Measurements from ENCODE around the gene GALNT18.
A peak's percentile ranks its signal among the peaks of the same experiment; 100 is the strongest.

GALNT18 gene

DNA sequence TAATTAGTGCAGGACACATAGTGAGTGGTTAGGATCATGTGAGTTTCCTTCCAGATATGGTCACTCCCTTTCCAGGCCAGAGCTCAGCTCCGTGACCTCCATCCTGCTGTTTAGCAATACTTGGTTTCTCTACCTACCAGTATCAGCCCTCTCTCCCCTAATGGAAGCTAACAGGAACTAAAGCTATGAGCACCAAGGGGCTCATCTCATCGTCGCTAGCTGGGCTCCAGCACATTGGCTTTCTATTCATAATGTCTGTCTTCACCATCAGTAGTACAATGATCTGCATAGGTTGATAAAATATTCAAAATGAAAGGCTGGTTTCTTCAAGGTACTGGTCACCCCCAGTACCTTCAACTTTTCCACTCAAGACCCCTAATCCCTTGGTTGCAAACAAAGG lies 2.4 kb upstream of the GALNT18 start:
- no peak for DNase-seq (ENCODE audit: low read depth)

DNA sequence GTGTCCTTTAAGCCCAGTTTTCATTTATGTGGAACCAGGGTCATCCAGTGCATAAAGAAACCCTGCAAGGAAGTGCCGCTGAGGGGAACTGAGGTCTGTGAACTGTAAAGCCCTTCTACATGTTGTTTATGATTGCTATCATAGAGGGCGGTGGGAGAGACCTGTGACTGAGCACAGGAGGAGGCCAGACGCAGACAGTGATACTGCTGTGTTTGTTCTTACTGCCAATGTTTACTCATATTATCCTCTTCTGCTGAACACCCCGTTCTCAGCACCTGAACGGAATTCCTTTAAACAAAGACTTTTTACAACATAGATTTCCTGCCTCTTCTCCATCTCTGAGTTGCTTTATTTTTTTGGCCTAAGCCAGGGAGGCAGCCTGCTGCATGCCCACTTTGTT lies 967 bp upstream of the GALNT18 start:
- DNase-seq (ENCODE audit: low read depth), result no peak

DNA sequence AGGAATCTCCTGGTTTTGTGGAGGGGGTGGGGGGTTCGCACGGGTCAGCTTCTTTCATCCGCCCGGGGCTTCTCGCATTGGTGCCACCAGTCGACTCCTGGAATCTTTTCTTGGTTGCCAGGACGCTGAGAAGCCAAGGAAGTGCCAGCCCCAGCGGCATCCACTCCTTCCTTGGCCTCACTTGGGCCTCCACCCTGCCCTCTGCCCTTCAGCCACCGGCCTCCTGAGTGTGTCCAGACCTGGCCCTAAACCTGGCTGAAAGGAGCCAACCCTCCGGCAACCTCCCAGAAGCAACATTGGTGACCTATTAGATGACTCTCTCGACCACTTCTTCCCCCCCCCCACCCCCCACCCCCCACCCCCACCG lies 518 bp upstream of the GALNT18 start:
- no peak for DNase-seq (ENCODE audit: low read depth)

DNA sequence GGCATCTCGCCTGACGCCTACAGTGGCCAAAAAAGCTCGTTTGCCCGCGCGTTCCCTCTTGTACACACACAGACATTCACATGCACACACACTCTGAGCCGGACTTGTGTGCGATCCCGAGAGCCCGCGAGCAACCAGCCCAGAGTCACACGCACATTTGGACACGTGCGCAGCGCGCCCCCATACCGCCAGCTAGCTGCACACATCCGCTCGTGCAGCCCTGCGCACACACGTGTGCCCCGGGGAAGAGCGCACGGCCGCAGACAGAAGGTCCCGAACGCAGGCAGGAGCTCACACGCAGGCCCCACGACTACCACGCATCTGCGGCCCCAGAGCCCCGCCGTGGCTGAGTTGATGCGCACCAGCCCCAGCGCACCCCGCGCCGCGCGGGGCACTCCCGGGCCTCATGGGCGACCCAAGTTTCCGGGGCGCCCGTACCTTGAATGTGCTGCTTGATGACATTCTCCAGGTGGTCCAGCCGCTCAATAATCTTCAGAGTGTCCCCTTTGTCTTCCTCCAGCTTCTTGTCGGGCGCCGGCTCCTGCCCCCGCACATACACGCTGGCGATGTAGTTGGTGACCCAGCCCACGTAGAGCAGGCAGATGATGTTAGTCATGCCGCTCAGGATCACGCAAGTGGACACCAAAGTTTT lies 758 bp downstream of the GALNT18 start:
- no peak for DNase-seq (ENCODE audit: low read depth)

DNA sequence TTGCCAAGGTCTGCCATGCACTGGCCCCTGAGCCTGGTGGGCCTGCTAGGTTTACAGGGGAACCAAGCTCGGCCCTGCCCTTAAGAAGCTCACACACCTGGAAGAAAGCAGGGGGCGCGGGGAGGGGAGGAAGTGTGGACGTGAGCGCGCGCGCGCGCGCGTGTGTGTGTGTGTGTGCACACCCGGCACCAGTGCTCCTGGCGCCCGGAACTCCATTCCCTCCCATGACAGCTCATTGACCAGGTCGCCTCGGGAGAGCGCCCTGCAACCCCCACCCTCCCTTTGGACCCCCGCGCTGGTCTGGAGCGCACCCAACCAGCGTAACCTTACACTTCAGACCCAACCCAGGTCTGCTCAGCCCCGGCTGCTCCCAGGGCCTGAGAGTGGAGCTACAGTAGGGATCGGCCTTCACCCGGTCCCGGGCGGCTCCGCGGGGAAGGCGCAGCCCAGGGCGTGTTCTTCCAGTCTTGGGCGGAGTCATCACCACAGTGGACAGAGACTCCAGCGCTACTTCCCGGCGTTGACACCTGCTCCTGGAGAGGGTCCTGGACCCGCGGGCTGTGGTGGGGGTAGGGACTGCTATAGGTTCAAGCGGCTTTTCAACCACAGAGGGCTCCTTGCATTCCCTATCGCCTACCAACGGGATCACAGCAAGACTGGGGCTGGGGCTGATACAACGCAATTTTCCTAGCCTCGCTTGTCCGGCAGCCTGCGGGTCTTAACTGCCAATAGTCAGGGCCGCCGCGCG lies 1.5 kb downstream of the GALNT18 start:
- no peak for DNase-seq (ENCODE audit: low read depth)

DNA sequence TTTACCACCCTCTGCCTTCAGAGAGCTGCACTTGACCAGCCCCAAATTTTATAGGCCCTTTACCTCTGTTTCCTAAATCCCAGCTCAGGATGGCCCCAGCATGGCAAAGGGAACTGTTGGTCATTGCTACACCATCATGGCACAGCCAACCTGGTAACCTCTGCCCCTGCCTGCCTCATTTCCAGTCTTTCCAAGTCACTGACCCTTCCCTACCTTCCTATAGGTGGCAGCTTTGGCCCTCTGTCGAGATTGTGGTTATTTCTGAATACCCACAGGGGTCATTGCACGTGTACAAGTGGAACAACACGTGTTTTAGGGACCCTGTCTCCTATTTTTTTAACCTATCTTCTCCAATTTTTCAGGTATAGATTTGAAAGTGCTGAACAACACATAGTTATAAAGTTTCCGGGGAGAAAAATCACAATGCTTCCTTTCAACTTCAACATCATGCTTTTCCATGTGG lies 2.8 kb downstream of the GALNT18 start:
- no peak for DNase-seq (ENCODE audit: low read depth)

DNA sequence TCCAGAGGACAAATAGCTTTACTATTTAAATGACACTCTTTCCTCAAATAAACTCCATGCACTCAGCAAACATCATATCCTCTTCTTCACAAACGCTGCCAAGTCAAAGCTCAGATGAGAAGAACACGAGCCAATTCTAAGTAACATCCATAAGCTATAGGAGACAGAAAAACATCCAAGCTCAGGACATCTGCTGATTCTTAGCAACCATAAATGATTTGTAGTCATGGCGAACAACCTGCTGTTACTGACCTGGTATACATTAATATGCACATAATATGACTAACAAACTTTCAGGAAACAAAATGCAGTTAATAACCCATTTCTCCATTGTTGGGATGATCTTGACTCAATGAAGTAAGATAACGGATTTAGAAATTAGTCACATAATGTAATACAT lies 6.7 kb downstream of the GALNT18 start:
- DNase-seq (ENCODE audit: low read depth), result no peak

DNA sequence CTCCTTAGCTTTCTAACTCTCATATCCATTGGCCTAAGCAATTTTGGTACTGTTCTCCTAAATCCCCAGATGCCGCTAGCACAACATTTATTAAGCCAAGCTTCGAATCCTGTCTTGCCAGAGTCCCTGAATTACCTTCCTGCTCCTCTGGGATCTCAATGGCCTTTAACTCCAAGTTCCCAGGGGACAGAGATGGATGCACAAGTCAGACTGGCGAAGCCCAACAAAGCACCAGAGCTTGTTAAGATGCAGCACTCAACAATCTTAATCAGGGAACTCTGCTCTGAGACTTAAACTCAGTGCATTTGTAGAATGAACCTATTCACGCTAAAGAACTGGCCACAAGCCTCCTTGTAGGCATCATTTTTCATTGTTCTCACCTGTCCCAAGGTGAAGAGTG lies 9.4 kb downstream of the GALNT18 start:
- DNase-seq (ENCODE audit: low read depth), result no peak

DNA sequence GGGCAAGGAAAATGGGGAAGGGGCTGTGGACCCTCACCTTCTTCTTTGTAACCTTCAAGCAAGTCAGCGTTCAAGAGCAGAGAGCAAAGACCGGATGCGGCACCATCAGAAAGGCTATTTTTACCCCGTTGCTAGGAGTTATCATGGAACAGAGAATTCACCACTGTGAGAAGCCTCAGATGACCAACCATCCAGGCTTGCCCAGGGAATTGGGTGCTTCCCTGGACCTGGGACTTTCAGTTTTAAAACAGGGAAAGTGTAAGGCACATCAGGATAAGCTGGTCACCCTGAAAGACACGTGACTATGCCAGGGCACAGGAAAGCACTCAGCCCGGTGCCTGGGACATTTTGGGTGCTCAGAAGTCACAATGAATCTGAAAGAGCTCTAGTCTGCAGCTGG lies 10.4 kb downstream of the GALNT18 start:
- no peak for DNase-seq (ENCODE audit: low read depth)

DNA sequence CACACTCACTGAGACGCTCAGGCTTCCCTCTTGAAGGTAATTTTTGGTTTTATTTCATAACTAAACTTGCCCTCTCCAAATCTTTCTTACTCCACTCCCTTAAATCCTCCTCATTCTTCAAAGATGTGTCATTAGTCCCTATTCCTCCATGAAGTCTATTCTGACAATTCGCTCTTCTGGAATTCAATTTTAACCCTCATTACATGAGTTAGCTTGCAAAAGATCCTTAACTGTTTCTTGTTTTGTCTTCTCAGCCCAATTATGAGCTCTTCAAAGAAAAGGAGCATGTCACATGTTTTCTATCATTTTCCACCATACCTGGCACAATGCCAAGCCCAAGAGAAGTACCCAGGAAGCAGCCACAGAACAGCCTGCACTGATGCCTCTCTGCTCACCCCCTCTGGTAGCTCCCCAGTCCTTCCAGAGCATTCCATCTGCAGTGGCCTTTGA lies 13.0 kb downstream of the GALNT18 start:
- DNase-seq (ENCODE audit: low read depth), result peak; percentile 77

DNA sequence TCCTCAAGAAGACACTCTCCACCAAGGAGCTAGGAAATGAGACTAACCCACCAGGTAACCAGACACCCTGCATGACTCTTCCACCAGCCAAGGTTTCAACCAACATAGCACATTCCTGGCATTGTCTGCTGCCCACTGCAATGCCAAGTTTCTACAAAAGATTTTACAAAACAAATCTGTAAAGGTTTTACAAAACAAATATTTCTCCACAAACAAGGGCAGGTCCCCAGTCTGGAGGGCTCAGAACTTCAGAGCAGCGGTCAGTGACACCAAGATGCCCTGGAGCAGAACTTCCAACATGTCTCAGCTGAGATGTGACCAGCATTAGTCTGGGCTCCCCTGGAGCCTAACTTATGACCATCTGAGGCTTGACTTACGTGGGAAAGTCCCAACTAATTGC lies 14.0 kb downstream of the GALNT18 start:
- DNase-seq (ENCODE audit: low read depth), result no peak

DNA sequence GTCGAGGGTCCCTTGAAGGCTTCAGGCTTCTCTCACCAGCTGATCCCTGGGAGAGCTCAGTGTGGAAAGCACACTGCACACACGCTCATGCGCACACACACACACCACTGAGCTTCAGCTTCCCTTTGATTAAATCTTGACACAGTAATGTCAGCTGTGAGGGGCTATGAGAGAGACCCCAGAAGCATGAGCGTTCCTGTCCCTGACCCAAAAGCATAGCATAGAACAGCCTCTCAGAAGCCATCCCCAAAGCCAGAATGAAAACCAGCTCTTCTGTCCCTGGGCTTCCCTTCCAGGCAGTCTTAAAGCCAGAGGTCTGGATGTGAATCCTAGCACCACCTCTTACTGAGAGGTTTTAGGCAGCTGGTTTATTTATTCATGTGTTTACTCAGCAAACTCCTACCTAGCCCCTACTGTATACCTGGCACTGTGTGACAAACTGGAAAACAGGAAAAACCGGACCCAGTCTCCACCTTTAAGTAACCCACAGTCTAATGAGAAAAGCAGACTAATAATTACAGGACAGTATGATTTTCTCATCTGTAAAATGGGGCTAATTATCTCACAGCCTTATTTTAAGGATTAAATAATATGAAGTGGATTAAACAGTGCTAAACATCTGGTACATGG lies 15.9 kb downstream of the GALNT18 start:
- no peak for DNase-seq (ENCODE audit: low read depth)

DNA sequence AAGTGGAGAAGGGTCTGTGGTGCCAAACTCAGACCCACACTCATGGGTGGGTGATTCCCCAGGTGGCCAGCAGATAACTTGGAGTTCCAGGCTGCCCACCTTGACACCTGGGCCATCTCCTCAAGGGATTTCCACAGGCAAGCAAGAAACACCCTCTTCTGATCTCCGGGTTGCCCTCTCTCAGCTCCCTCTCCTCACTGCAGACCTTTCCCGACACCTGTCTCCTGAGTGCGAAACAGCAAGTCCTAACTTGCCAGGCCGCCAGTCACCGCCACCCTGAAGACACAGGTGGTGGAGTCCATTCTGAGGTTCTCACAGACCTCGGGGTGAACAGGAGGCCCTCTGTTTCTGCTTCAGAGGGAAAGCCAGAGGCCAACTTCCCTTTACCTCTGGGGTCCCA lies 16.6 kb downstream of the GALNT18 start:
- DNase-seq (ENCODE audit: low read depth), result no peak

DNA sequence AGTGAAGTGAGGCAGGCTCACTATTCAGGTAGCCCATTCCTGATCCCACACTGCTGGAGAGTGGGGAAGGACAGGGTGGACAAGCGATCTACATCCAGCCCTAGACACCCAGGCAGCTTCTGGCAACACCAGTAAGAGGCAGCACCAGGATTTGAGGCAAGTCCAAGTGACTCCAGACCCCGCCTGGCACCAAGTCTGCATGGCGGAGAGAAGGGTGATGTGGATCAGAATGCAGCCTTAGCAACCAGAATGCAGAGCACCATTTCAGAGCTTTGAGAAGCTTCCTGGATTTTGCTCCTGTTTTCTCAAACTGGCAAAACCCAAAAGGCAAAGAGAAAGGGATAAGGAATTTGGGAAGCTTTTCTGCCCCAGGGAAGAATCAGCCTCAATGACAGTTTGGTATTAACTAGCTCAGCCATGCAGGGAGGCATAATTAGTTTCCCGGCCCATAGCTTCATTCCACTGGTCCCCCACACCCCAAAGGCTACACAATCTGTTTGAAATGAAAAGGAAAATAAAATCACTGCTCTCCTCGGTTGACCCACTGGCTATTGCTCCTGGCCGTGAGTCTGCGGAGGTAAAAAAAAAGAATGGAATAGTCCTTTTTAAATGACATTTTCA lies 17.3 kb downstream of the GALNT18 start:
- DNase-seq (ENCODE audit: low read depth), result no peak

DNA sequence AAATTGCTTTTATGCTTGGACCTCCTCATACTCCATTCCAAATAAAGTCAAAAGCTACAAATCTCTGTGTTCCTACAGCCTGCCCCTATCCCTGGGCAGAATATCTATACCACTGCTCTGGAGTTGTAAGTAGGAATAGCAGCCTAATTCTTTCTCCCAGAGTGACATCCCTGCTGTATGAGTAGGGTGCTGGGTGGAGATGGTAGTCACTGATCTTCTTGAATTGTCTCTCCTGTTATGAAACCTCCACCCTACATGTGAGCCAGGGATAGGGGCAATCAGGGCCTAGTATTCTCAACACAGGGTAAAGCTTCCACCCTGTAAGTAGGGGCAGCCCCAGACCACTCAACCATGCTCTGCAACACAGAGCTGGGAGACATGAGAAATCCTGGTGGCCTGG lies 19.8 kb downstream of the GALNT18 start:
- no peak for DNase-seq (ENCODE audit: low read depth)

DNA sequence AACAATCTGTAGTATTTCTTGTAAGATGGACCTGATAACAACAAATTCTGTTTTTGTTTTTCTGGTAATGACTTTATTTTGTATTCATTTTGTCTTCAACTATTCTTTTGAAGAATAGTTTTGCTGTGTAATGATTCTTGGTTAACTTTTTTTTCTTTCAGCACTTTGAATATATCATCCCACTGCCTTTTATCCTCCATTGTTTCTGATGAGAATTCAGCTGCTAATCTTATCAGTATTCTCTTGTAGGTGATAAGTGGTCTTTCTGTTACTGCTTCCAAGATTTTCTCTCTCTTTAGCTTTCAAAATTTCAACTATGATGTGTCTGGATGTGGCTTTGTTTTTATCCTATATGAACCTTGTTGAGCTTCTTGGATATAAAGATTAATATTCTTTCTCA lies 21.5 kb downstream of the GALNT18 start:
- DNase-seq (ENCODE audit: low read depth), result no peak

DNA sequence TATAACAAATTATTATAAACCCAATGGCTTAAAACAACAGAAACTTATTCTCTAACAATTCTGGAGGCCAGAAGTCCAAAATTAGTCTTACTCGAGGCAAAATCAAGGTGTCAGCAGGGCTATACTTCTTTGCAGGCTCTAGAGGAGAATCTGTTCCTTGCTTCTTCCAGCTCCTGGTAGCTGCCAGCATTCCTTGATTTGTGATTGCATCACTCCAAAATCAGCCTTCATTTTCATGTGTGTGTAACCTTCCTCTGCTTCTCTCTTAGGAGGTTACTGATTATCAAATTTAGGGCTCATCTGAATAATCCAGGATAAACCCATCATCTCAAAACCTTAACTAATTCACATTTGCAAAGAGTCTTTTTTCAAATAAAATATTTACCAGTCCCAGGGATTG lies 23.6 kb downstream of the GALNT18 start:
- DNase-seq (ENCODE audit: low read depth), result no peak

DNA sequence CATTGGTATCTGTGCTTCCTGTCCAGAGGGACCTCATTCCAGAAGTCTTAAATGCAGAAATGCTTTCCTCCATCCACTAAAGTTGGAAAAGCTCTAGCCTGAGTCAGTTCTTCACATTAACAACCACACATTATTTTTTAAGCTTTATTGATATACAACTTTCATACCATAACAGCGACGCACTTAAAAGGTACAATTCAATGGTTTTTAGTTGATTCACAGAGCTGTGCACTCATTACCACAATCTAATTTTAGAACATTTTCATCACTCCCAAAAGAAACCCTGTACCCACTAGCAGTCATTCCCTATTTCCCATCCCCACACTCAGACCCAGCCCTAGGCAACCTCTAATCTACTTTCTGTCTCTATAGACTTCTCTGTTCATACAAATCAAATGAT lies 27.6 kb downstream of the GALNT18 start:
- DNase-seq (ENCODE audit: low read depth), result no peak

DNA sequence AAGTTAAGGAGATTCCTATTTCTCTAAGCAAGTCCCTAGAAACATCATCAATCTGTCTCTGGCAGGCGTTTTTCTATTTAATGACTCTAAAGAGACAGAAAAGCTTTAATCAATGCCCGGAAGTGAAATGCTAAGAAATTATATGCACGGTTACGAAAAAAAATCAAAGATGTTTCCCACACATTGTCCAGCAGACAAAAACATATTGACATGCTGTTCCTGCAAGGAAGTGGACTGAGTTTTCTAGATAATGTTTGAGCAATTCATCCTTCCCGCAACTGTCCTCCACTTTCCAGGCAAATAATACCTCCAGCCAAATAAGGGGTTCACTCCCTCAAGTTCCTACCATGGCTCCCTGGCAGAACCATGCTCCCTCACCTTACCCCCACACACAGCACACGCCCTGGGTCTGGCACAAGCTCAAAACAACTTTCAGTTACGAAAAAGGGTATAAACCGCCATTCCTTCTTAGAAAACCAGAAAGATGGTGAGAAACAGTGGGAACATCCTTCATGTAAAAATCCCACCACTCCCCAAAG lies 29.6 kb downstream of the GALNT18 start:
- no peak for DNase-seq (ENCODE audit: low read depth)

DNA sequence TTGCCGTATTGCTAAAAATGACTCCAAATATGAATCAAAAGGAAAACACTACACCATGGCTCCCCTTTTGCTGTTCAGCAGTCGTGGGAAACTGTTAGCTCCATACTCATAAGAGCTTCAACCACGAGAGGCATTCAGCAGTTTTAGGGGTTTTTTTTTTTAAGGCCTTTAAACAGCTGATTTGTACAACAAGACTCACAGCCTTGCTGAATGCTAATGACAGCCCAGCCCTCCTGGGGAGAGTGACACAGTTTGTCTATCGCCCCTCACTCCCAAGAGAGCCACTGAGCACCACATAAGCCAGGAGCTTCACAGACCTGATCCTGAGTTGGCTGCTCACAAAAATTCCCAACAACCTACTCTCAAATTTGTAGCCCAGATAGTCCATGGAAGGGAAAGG lies 32.4 kb downstream of the GALNT18 start:
- DNase-seq (ENCODE audit: low read depth), result no peak

DNA sequence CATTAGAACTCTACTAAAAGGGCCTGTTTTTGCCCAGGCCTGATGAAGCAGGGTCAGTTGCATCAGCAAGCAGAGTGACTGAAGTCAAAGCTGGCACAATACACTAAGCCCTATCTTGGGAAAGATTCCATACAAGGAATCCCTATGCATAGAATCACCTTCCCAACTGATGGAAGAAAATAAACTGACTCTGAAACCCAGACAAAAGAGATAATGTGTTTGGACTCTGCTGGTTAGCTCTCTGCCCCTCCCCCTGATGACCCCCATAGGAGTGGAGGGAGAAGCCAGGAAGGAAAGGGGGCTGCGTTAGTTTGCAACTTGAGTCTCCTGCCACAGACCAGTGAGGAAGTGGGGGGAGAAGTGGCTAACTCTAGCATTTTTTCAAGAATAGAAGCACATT lies 32.9 kb downstream of the GALNT18 start:
- DNase-seq (ENCODE audit: low read depth), result no peak

DNA sequence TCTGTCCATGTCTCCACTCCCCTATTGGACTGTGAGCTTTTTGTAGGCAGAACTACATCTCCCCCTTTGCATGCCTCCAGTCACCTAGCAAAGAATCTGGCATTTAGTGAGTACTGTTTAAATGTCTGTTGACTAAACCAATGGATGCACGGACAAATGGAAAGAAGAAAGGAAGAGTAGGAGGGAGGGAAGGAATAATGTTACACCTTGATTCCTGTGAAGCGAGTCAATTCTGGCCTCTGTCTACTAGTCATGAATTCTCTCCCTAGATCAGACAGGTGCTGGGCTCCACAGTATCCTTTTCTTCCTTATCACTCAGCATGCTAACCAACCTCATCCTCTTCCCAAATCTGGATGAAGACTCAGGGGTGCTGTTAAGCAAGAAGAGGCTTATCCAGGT lies 33.6 kb downstream of the GALNT18 start:
- no peak for DNase-seq (ENCODE audit: low read depth)

DNA sequence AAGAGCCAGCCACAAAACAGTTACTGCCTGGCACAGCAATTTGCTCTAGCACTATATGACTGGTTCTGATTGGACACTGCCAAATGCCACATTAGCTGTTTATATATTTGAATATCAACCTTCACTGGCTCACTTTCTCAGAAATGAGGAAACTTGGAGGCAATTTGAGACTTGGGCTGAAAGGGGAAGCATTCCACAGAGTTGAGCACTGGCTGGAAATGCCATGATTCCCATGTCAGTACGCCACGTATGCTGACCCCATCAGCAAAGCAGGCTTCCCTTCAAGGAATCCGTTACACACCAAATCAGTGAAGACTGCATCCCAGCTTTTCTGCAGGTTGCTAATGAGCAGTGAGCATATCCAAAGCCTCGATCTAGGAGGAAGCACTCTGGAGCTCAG lies 34.7 kb downstream of the GALNT18 start:
- DNase-seq (ENCODE audit: low read depth), result no peak
